GM23248 (cell line): ENCODE measurements around the gene ZNF865. TPM values are rescaled to one million over a fixed set of nuclear protein-coding genes. Genes with fewer than 3 reads are reported as not detected.

Experiments used
- DNase-seq: peaks from one replicate; pipeline ENCODE4 v3.0.0-alpha.2; 2015
- H2AFZ ChIP-seq: fragments of 200-600 bp; sonication (generic); 2 replicates; pipeline ENCODE4 v1.6.1; 2016; ENCODE audit warnings: antibody characterized with exemption
- H3F3A ChIP-seq: fragments of 200-600 bp; sonication (generic); 2 replicates; pipeline ENCODE4 v1.6.1; 2016; ENCODE audit warnings: mild to moderate bottlenecking, antibody characterized with exemption, mixed run types; ENCODE audit not compliant: insufficient read depth
- H3K27ac ChIP-seq: fragments of 200-600 bp; sonication (generic); 2 replicates; pipeline ENCODE4 v1.5.1; 2016; ENCODE audit warnings: mild to moderate bottlenecking
- H3K27me3 ChIP-seq: fragments of 200-600 bp; sonication (generic); replicated peaks from 2 replicates; pipeline ENCODE4 v1.6.1; 2016; ENCODE audit warnings: mild to moderate bottlenecking; ENCODE audit not compliant: insufficient read depth
- H3K36me3 ChIP-seq: fragments of 200-600 bp; sonication (generic); 2 replicates; pipeline ENCODE4 v1.6.1; 2016; ENCODE audit warnings: low read depth, mild to moderate bottlenecking
- H3K4me1 ChIP-seq: fragments of 200-600 bp; sonication (generic); 2 replicates; pipeline ENCODE4 v1.6.1; 2016; ENCODE audit warnings: mild to moderate bottlenecking; ENCODE audit not compliant: insufficient read depth
- H3K4me2 ChIP-seq: fragments of 200-600 bp; sonication (generic); one replicate; pipeline ENCODE4 v1.6.1; 2016; ENCODE audit warnings: mild to moderate bottlenecking; ENCODE audit not compliant: unreplicated experiment
- H3K4me3 ChIP-seq: fragments of 200-600 bp; sonication (generic); 2 replicates; pipeline ENCODE4 v1.5.1; 2016; ENCODE audit warnings: mild to moderate bottlenecking
- H3K79me2 ChIP-seq: fragments of 200-600 bp; sonication (generic); 2 replicates; pipeline ENCODE4 v1.6.1; 2016; ENCODE audit warnings: mild to moderate bottlenecking; ENCODE audit not compliant: insufficient read depth
- H3K9ac ChIP-seq: fragments of 200-600 bp; sonication (generic); 2 replicates; pipeline ENCODE4 v1.6.1; 2016; ENCODE audit warnings: mild to moderate bottlenecking
- H3K9me2 ChIP-seq: fragments of 200-600 bp; sonication (generic); 2 replicates; pipeline ENCODE4 v1.6.1; 2016; ENCODE audit warnings: mixed run types, mild to moderate bottlenecking, moderate library complexity; ENCODE audit not compliant: insufficient read depth
- H3K9me3 ChIP-seq: fragments of 200-600 bp; sonication (generic); one replicate; pipeline ENCODE4 v1.6.1; 2017; ENCODE audit warnings: low read depth
- H4K20me1 ChIP-seq: fragments of 200-600 bp; sonication (generic); 2 replicates; pipeline ENCODE4 v1.6.0; 2016; ENCODE audit not compliant: insufficient read depth
- EZH2 ChIP-seq: fragments of 200-600 bp; sonication (generic); IDR thresholded peaks from 2 replicates; pipeline ENCODE4 v1.6.1; 2018; ENCODE audit warnings: antibody characterized with exemption, mild to moderate bottlenecking; ENCODE audit not compliant: insufficient read depth, poor library complexity, severe bottlenecking
- EZH2phosphoT487 ChIP-seq: fragments of 200-600 bp; sonication (generic); IDR thresholded peaks from 2 replicates; pipeline ENCODE4 v1.6.1; 2018; ENCODE audit warnings: antibody characterized with exemption, moderate library complexity, mild to moderate bottlenecking, low read depth; ENCODE audit not compliant: insufficient read depth
- WGBS, 2 experiments: methylation state at CpG; one replicate each; pipeline ENCODE4 v1.1.6; 2015 to 2017; ENCODE audit warnings: low lambda C conversion rate in 2 of 2, low coverage in 1 of 2; ENCODE audit errors: missing lambda C conversion rate in 2 of 2; 5-methylcytosine and 5-hydroxymethylcytosine counted together
- in situ Hi-C: fragments of 300-500 bp; cut with MboI; formaldehyde crosslinking; loops from 2 replicates; pipeline ENCODE4 v1.15.0; 2020
- polyA plus RNA-seq: library from polyadenylated mRNA; unstranded; fragments of >200 nt; fragmentation: Nextera tagmentation; extraction: Ambion mirVana; gene quantifications from 2 replicates; pipeline ENCODE4 v1.2.1, GENCODE V29; 2016
- total RNA-seq: library from RNA; depleted of rRNA; stranded (reverse); fragments of >200 nt; shearing (Covaris generic); gene quantifications from 2 replicates; pipeline ENCODE4 v1.2.3, GENCODE V29; 2014

The ZNF865 gene
- total and polyA plus RNA-seq, 2 experiments from 2014 or later: 0.21 to 1.3 TPM

DNA sequence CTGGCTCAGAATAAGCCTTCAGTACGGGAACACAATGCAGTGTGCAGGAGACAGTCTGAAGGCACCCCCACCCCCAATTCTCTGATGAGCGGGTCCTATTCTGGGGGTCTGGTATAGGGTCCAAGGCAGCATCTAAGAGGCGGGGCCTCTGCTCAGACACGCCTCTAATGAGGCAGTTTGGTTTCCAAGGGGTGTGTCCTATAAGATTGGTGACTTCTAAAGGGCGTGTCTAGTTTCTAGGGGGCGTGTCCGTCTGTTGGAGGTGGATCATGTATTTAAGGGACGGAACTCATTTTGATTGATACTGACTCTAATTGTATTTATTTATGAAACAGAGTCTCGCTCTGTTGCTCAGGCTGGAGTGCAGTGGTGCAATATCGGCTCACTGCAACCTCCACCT is 14.8 kb upstream of the ZNF865 start:
- in situ Hi-C loops: no loop called here
- 59 to 65% methylated on average over 10 of the region's 10 CpGs for WGBS, 2 experiments

DNA sequence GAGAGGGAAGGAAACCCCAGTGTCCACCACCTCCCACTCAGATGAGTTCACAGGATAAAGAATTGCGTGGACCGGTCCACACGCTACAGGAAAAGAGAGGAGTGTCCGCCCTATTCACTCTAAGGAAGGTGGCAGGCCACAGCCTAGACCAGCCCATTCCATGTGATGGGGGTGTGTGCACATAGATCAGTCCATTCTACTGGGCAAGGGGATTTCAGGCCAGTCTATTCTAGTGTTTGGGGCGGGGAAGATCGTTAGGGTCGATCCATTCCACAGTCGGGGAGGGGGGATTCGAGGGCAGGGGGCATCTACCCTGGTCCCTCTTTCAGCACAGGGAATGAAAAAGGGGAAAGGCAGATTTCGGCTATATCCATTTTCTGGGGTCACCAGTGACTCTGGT is 13.9 kb upstream of the ZNF865 start:
- no peak for DNase-seq

More for the DNA sequence above, 14.8 kb upstream of the ZNF865 start:
- H3K79me2 ChIP-seq: no peaks in the 10 kb centered on the region
- H2AFZ ChIP-seq: no peak overlapping the region
- no peak overlapping the region for H3K9ac ChIP-seq
- H3K36me3 ChIP-seq: no peaks in the 10 kb centered on the region
- no peak overlapping the region for H3K4me3 ChIP-seq
- H3K4me2 ChIP-seq: no peak overlapping the region
- H3K27me3 ChIP-seq: no peaks in the 10 kb centered on the region
- peak; percentile 53 for DNase-seq
- H3K9me2 ChIP-seq: no peaks in the 10 kb centered on the region
- H4K20me1 ChIP-seq: no peaks in the 10 kb centered on the region
- TF ChIP-seq EZH2: no peak
- no peak for TF ChIP-seq EZH2phosphoT487
- no peaks in the 10 kb centered on the region for H3K4me1 ChIP-seq
- no peaks in the 10 kb centered on the region for H3F3A ChIP-seq
- no peak overlapping the region for H3K27ac ChIP-seq
- H3K9me3 ChIP-seq: no peaks in the 10 kb centered on the region

DNA sequence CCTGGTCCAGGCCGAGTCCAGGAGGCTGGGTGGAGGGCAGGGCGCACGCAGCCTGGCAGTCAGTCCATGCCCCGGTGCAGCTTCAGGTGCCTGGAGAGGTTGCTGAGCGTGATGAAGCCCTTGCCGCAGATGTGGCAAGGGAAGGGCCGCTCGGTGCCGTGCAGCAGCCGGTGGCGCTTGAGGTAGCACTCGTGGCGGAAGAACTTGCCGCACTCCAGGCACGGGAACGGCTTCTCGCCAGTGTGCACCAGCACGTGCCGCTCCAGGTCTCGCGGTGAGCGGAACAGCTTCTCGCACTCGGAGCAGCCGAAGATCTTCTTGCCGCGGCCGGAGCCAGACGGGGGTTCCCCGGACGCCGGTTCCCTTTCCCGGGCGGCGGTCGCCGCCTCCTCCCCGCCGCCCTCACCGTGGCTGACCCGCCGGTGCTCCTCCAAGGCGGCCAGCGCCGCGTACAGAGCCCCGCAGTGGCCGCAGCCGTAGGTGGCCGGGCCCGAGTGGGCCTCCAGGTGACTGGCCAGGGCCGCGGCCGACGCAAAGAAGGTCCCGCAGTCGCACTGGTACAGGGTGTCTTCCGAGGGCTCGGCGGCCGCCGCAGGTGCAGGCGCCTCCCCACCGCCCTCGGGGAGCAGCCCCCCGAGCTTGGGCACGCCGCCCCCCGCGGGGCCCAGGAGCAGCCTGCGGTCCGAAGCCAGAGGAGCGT is 12.9 kb upstream of the ZNF865 start:
- no peak for TF ChIP-seq EZH2phosphoT487
- no peak for TF ChIP-seq EZH2
- no peak overlapping the region for H2AFZ ChIP-seq
- no peaks in the 10 kb centered on the region for H3K79me2 ChIP-seq
- no peak overlapping the region for H3K9ac ChIP-seq
- H3K9me3 ChIP-seq: no peaks in the 10 kb centered on the region
- WGBS, 2 experiments: 88 to 97% methylated on average over 26 to 73 of the region's 73 CpGs
- H3K27me3 ChIP-seq: no peaks in the 10 kb centered on the region
- H3K4me1 ChIP-seq: no peaks in the 10 kb centered on the region
- no peaks in the 10 kb centered on the region for H3K36me3 ChIP-seq
- no peak overlapping the region for H3K4me3 ChIP-seq
- H3F3A ChIP-seq: no peaks in the 10 kb centered on the region
- no peak overlapping the region for H3K27ac ChIP-seq
- no peak overlapping the region for H3K4me2 ChIP-seq
- no peaks in the 10 kb centered on the region for H4K20me1 ChIP-seq
- in situ Hi-C loops: no loop called here
- no peaks in the 10 kb centered on the region for H3K9me2 ChIP-seq
- no peak for DNase-seq

More for the DNA sequence above, 13.9 kb upstream of the ZNF865 start:
- Histone ChIP-seq H3K9me3 (no peaks in the 10 kb centered on the region), H2AFZ (no peak overlapping the region), H3F3A (no peaks in the 10 kb centered on the region), H3K27me3 (no peaks in the 10 kb centered on the region), H3K4me3 (no peak overlapping the region), H3K36me3 (no peaks in the 10 kb centered on the region), H3K4me2 (no peak overlapping the region), H4K20me1 (no peaks in the 10 kb centered on the region), H3K4me1 (no peaks in the 10 kb centered on the region), H3K9ac (no peak overlapping the region), H3K79me2 (no peaks in the 10 kb centered on the region), H3K9me2 (no peaks in the 10 kb centered on the region), H3K27ac (no peak overlapping the region)
- TF ChIP-seq EZH2 (no peak), EZH2phosphoT487 (no peak)
- in situ Hi-C loops: no loop called here
- WGBS, 2 experiments: 92 to 94% methylated on average over 10 of the region's 10 CpGs

DNA sequence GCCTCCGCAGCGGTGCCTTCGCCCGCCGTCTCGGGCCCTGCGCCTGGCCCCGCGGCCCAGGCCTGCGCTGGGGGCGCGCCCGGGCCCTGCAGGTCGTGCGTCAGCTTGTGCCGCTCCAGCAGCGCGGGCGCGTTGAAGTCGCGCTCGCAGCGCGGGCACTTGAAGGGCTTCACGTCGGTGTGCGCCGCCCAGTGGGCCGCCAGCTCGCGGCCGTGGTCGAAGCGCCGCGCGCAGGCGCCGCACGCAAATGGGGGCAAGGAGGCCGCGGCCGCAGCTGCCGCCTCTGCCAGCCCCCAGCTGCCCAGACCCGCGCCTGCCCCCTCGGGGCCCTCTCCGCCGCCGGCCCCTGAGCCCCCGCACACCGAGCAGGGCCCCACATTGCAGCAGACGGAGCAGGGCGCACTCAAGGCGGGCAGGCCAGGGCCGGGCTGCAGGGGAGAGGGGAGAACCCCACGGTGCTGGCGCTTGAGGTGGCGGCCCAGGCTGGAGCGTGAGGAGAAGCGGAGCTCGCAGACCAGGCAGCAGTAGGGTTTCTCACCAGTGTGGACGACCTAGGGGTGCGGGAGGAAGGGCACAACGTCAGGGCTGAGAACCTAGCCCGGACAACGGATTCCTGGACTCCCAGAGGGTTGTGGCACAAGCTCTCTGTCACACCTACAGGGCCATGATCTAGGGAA is 12.2 kb upstream of the ZNF865 start:
- no peaks in the 10 kb centered on the region for H3K79me2 ChIP-seq
- H4K20me1 ChIP-seq: no peaks in the 10 kb centered on the region
- H3K27ac ChIP-seq: no peak overlapping the region

More for the DNA sequence above, 12.2 kb upstream of the ZNF865 start:
- Histone ChIP-seq H2AFZ (no peak overlapping the region), H3K4me2 (no peak overlapping the region), H3K4me1 (no peaks in the 10 kb centered on the region), H3K27me3 (no peaks in the 10 kb centered on the region), H3K36me3 (no peaks in the 10 kb centered on the region), H3K4me3 (no peak overlapping the region), H3K9ac (no peak overlapping the region), H3F3A (no peaks in the 10 kb centered on the region), H3K9me3 (no peaks in the 10 kb centered on the region), H3K9me2 (no peaks in the 10 kb centered on the region)
- in situ Hi-C loops: no loop called here
- DNase-seq: no peak
- WGBS, 2 experiments: 90 to 96% methylated on average over 26 to 68 of the region's 68 CpGs
- TF ChIP-seq EZH2: no peak
